GM08714 (cell line): Measurements from ENCODE around the gene VPS29.
"Not testable (repeated sequence)": the region's sequence is repeated elsewhere in the genome, so short reads cannot be mapped to it uniquely, and the experiment has no call there.

Source experiments
- H3K4me3 ChIP-seq: fragments of 200-500 bp; sonication (Bioruptor generic); 2 replicates; pipeline ENCODE4 v1.5.1; 2014; ENCODE audit warnings: mild to moderate bottlenecking, low read length, inconsistent platforms
- ZNF274 ChIP-seq: IDR thresholded peaks from 2 replicates; pipeline ENCODE4 v1.6.1; 2012; ENCODE audit warnings: mild to moderate bottlenecking, low read depth, low read length

Gene VPS29

GRCh38 chr12:110536834-110537604, 35.1 kb upstream of the VPS29 start:
- no peak overlapping the region for H3K4me3 ChIP-seq
- TF ChIP-seq ZNF274: no peak

- H3K4me3 ChIP-seq: no peak overlapping the region
- TF ChIP-seq ZNF274: no peak
These were observed 32.9 kb upstream of the VPS29 start for GRCh38 chr12:110534811-110535210.

- no peak for TF ChIP-seq ZNF274
These were observed 31.7 kb upstream of the VPS29 start for GRCh38 chr12:110533607-110534006.

GRCh38 chr12:110532644-110533043, 30.7 kb upstream of the VPS29 start:
- TF ChIP-seq ZNF274: no peak
- no peak overlapping the region for H3K4me3 ChIP-seq

More at GRCh38 chr12:110533607-110534006, 31.7 kb upstream of the VPS29 start:
- no peak overlapping the region for H3K4me3 ChIP-seq

GRCh38 chr12:110531741-110532333, 29.9 kb upstream of the VPS29 start:
- no peak for TF ChIP-seq ZNF274
- peak overlapping the region; percentile 11; the same call in 1 of the 2 replicates for H3K4me3 ChIP-seq

- no peak overlapping the region; the same call in 1 of the 2 replicates for H3K4me3 ChIP-seq
These were observed 28.6 kb upstream of the VPS29 start for GRCh38 chr12:110530511-110530910.

GRCh38 chr12:110528277-110528839, 26.4 kb upstream of the VPS29 start:
- TF ChIP-seq ZNF274: no peak
- no peak overlapping the region for H3K4me3 ChIP-seq

More at GRCh38 chr12:110530511-110530910, 28.6 kb upstream of the VPS29 start:
- TF ChIP-seq ZNF274: no peak

- not testable (repeated sequence) for H3K4me3 ChIP-seq
These were observed 19.2 kb upstream of the VPS29 start for GRCh38 chr12:110520876-110521712.

- H3K4me3 ChIP-seq: not testable (repeated sequence)
These were observed 16.1 kb upstream of the VPS29 start for GRCh38 chr12:110518014-110518413.

GRCh38 chr12:110516995-110517394, 15.1 kb upstream of the VPS29 start:
- H3K4me3 ChIP-seq: no peak overlapping the region
- TF ChIP-seq ZNF274: no peak

- H3K4me3 ChIP-seq: no peak overlapping the region
- TF ChIP-seq ZNF274: no peak
These were observed 12.5 kb upstream of the VPS29 start for GRCh38 chr12:110514363-110514762.

- no peak for TF ChIP-seq ZNF274
- no peak overlapping the region for H3K4me3 ChIP-seq
These were observed 11.9 kb upstream of the VPS29 start for GRCh38 chr12:110513842-110514241.

- no peak for TF ChIP-seq ZNF274
- no peak overlapping the region for H3K4me3 ChIP-seq
These were observed 6.2 kb upstream of the VPS29 start for GRCh38 chr12:110508071-110508586.

- no peak for TF ChIP-seq ZNF274
- H3K4me3 ChIP-seq: no peak overlapping the region
These were observed 3.4 kb upstream of the VPS29 start for GRCh38 chr12:110505332-110505731.
